ENCODE data around the gene RPS8. TPM values are rescaled to one million over a fixed set of nuclear protein-coding genes. Genes with fewer than 3 reads are reported as not detected.

RPS8 gene
- total RNA-seq, 1 donor from 2014 or later = 833 TPM

DNA sequence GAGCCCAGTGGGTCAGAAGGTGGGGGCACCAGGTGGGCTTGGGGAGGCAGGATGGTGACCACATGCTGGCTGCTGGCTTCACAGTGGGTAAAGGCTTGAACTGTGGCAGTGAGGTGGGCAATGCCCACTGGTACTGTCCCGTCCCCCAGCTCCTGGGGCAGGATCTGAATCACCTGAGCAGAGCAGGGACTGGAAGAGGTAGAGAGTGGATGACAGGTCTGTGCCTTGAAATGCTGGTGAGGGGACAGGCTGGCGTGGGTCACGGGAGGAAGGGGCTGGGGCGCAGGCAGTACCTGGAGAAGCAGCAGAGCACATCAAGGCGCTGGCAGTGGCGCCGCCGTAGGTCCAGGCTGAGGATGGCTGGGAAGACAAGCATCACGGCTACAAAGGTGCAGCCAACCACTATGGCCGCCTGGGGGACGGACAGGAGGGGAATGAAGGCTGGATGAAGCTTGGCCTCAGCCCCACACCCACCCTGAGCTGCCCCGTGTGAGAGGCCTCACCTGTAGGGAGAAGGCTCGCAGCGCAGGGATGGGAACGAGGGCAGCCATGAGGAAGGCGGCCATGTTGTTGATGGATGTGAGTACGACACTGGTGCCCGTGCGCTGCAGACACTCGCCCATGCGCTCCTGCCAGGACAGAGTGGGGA is 52.8 kb downstream of the RPS8 start:
- no peak for ATAC-seq
- intact Hi-C loops (cut with DNase I) = no loop called here
- no peak for DNase-seq (ENCODE audit: missing footprints)

Other genes starting within 250 kb of the RPS8 start
- 11.8 TPM for gene TMEM53, start 101.1 kb upstream of the RPS8 start, total RNA-seq
- gene ARMH1, start 100.8 kb upstream of the RPS8 start, total RNA-seq = 0.78 TPM
- gene RNU5D-1, start 44.4 kb upstream of the RPS8 start, total RNA-seq = not detected
- 0.87 TPM for gene KIF2C, start 35.7 kb upstream of the RPS8 start, total RNA-seq
- gene BEST4, start 12.6 kb downstream of the RPS8 start, total RNA-seq = not detected
- 6.4 TPM for gene PLK3, start 24.8 kb downstream of the RPS8 start, total RNA-seq
- 1.0 TPM for gene DYNLT4, start 31.8 kb downstream of the RPS8 start, total RNA-seq
- 2.8 TPM for gene BTBD19, start 33.0 kb downstream of the RPS8 start, total RNA-seq
- 0.43 TPM for gene PTCH2, start 67.7 kb downstream of the RPS8 start, total RNA-seq
- gene EIF2B3, start 211.1 kb downstream of the RPS8 start, total RNA-seq = 41.8 TPM
- 25.7 TPM for gene HECTD3, start 235.8 kb downstream of the RPS8 start, total RNA-seq
- gene UROD, start 236.7 kb downstream of the RPS8 start, total RNA-seq = 71.7 TPM